ENCODE measurements around the gene RPP40.

Gene RPP40

DNA sequence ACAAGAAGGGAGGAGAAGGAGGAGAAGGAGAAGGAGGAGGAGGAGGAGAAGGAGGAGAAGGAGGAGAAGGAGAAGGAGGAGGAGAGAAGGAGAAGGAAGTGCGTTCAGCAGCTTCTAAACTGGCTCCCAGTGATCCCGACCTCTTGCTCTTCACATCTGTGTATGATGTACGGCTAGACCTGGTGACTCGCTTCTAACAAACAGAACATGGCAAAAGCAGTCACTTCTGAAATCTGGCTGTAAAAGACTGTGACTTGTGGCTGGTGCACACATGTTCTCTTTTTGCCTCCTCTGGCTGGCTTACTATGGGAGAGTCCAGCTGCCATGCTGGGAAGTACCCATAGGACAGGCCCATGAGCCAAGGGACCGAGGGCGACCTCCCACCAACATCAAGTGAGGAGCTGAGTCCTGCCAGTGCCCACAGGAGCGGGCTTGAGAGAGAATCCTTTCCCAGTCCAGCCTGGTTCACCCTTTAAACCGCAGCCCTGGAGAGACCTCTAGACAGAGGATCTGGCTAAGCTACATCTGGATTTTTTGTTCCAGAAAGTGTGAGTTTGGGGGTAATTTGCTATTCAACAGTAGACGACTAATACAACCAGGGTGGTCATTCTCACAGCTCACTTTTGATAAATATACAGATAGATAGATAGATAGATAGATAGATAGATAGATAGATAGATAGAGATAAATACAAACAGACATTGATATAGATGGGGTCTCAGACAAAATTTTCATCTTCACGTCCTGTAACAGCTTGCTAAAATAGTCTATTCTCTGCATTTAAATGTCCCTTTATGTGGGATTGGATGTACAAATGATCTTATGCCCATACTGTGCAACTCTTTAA, 42.3 kb downstream of the RPP40 start:
- TF ChIP-seq, protein P1, sequence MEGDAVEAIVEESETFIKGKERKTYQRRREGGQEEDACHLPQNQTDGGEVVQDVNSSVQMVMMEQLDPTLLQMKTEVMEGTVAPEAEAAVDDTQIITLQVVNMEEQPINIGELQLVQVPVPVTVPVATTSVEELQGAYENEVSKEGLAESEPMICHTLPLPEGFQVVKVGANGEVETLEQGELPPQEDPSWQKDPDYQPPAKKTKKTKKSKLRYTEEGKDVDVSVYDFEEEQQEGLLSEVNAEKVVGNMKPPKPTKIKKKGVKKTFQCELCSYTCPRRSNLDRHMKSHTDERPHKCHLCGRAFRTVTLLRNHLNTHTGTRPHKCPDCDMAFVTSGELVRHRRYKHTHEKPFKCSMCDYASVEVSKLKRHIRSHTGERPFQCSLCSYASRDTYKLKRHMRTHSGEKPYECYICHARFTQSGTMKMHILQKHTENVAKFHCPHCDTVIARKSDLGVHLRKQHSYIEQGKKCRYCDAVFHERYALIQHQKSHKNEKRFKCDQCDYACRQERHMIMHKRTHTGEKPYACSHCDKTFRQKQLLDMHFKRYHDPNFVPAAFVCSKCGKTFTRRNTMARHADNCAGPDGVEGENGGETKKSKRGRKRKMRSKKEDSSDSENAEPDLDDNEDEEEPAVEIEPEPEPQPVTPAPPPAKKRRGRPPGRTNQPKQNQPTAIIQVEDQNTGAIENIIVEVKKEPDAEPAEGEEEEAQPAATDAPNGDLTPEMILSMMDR (IDR thresholded peaks at IDR 0.05; ENCODE audit: low read depth, low read length): no peak
- no peak for DNase-seq (ENCODE audit: extremely low read depth, low read depth)

DNA sequence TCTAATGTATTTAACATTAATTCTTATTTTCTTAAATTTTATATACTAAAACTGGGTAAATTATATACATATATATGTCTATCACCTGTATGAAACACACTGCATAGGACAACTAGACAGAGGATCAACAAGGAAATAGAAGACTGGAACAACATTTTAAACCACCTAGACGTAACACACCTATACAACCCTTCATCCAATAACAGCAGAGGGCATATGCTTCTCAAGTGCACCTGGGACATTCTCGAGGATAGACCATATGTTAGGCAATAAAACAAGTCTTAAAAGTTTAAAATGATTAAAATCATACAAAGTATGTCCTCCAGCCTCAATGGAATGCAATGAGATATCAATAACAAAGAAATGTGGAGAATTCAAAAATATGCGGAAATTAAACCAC, 45.2 kb downstream of the RPP40 start:
- TF ChIP-seq, protein P1 (IDR thresholded peaks at IDR 0.05; ENCODE audit: low read depth, low read length): no peak
- DNase-seq (ENCODE audit: extremely low read depth, low read depth): no peak

DNA sequence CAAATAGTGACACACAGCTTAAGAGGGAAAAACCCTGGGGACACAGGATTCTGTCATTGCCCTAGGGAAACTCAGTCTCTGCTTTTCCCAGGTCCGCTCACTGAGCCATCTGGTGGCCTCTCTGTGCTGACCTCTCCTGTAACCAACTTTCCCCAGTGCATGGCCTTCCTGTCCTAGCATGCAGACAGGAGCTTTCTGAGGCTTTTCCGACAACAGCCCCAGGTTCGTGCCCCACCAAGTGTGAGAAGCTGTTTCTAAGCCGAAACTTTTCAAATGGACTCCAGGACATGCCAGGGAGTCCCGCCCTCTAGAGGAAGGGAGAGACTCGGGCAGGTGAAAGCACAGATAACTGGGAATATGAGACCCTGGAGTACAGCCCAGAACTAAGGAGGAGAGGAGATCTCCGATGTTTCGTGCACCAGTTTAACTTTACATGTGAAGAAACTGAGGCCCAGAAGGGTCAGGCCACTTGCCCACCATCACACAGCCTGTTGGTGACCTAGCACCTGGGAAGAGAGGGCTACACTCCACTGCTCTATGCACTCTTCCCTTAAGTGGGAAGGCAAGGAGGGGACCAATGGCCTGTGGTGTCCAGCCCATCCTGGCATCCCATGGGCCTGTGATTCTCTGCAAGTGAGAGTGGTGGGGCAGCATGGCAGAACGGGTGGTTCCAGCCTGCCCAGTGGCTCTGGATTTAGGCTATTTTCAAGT, 46.2 kb downstream of the RPP40 start:
- no peak for DNase-seq (ENCODE audit: extremely low read depth, low read depth)
- TF ChIP-seq, protein P1 (IDR thresholded peaks at IDR 0.05; ENCODE audit: low read depth, low read length): peak; percentile 10

- no peak for DNase-seq (ENCODE audit: extremely low read depth, low read depth)
- TF ChIP-seq, protein P1 (IDR thresholded peaks at IDR 0.05; ENCODE audit: low read depth, low read length): no peak
These were observed 47.2 kb downstream of the RPP40 start for GRCh38 chr6:4956625-4957024.

GRCh38 chr6:4953440-4953839, 50.4 kb downstream of the RPP40 start:
- DNase-seq (ENCODE audit: extremely low read depth, low read depth): no peak
- TF ChIP-seq, protein P1 (IDR thresholded peaks at IDR 0.05; ENCODE audit: low read depth, low read length): no peak

GRCh38 chr6:4950836-4951533, 52.9 kb downstream of the RPP40 start:
- no peak for DNase-seq (ENCODE audit: extremely low read depth, low read depth)
- TF ChIP-seq, protein P1 (IDR thresholded peaks at IDR 0.05; ENCODE audit: low read depth, low read length): no peak
